Common myeloid progenitor, CD34-positive (primary cell): ENCODE measurements around the gene TYW1B.
"Not testable (repeated sequence)": the region's sequence is repeated elsewhere in the genome, so short reads cannot be mapped to it uniquely, and the experiment has no call there.

Experiments
- CTCF ChIA-PET: fragments of 350-600 bp; sonication (Branson Sonifier 250); formaldehyde crosslinking; loops from one replicate; lab custom pipeline; 2021; ENCODE audit warnings: antibody characterized with exemption; lab: Charles Lee
- POLR2A ChIA-PET: fragments of 350-600 bp; sonication (Branson Sonifier 250); formaldehyde crosslinking; loops from one replicate; lab custom pipeline; 2021; ENCODE audit warnings: antibody characterized with exemption; lab: Charles Lee
- DNase-seq, 3 donors: peaks; one replicate each; pipeline versions ENCODE4 v3.0.0 to v3.0.0-alpha.2; 2013
- H3K27ac ChIP-seq, 2 experiments: 1 replicate in 1 of 2; 2 replicates in 1 of 2; pipeline ENCODE4 v1.7.0; 2013; ENCODE audit warnings: inconsistent platforms in 2 of 2, low read length in 2 of 2, mild to moderate bottlenecking in 2 of 2, low read depth in 1 of 2, moderate library complexity in 1 of 2; ENCODE audit not compliant: severe bottlenecking in 2 of 2, insufficient read depth in 1 of 2, poor library complexity in 1 of 2
- H3K27me3 ChIP-seq, 5 experiments: replicated peaks in 2 of 5; 1 replicate in 3 of 5; 2 replicates in 2 of 5; pipeline versions ENCODE4 v1.6.1 to v1.7.0; 2013; ENCODE audit warnings: low read length in 4 of 5, mild to moderate bottlenecking in 2 of 5, moderate library complexity in 2 of 5, inconsistent platforms in 1 of 5; ENCODE audit not compliant: insufficient read depth in 5 of 5, control insufficient read depth in 4 of 5
- H3K36me3 ChIP-seq, 4 experiments: 1 replicate in 2 of 4; 2 replicates in 2 of 4; pipeline versions ENCODE4 v1.6.1 to v1.7.0; 2013; ENCODE audit warnings: low read length in 3 of 4, control low read depth in 1 of 4, mild to moderate bottlenecking in 1 of 4; ENCODE audit not compliant: control insufficient read depth in 4 of 4, insufficient read depth in 4 of 4
- H3K4me1 ChIP-seq, 4 experiments: 1 replicate in 3 of 4; 2 replicates in 1 of 4; pipeline versions ENCODE4 v1.6.1 to v1.7.1; 2013; ENCODE audit warnings: low read length in 3 of 4, mild to moderate bottlenecking in 3 of 4, control low read depth in 1 of 4, inconsistent platforms in 1 of 4, moderate library complexity in 1 of 4; ENCODE audit not compliant: control insufficient read depth in 4 of 4, insufficient read depth in 4 of 4; ENCODE audit errors: control extremely low read depth in 1 of 4
- H3K4me3 ChIP-seq, 7 experiments: 1 replicate in 4 of 7; 2 replicates in 3 of 7; pipeline versions ENCODE4 v1.5.1 to v1.7.0; 2013; ENCODE audit warnings: mild to moderate bottlenecking in 7 of 7, low read length in 6 of 7, moderate library complexity in 6 of 7, inconsistent platforms in 2 of 7, low read depth in 2 of 7, control low read depth in 1 of 7; ENCODE audit not compliant: insufficient read depth in 4 of 7, control insufficient read depth in 1 of 7; ENCODE audit errors: extremely low read depth in 1 of 7
- H3K9me3 ChIP-seq, 5 experiments: 1 replicate in 4 of 5; 2 replicates in 1 of 5; pipeline versions ENCODE4 v1.6.1 to v1.7.1; 2013; ENCODE audit warnings: low read length in 4 of 5, mild to moderate bottlenecking in 2 of 5, inconsistent platforms in 1 of 5, low read depth in 1 of 5, moderate library complexity in 1 of 5; ENCODE audit not compliant: control insufficient read depth in 4 of 5, insufficient read depth in 2 of 5; ENCODE audit errors: control extremely low read depth in 1 of 5
- WGBS: methylation state at CpG from one replicate; pipeline ENCODE4 v1.1.5; 2013; ENCODE audit not compliant: insufficient coverage; 5-methylcytosine and 5-hydroxymethylcytosine counted together

The TYW1B gene

GRCh38 chr7:72544531-72544930 is 283.5 kb downstream of the TYW1B start:
- POLR2A ChIA-PET, CTCF ChIA-PET, H3K4me1 ChIP-seq, H3K36me3 ChIP-seq, H3K27me3 ChIP-seq, H3K9me3 ChIP-seq, H3K27ac ChIP-seq, DNase-seq, H3K4me3 ChIP-seq: not testable (repeated sequence)
- WGBS: no CpG with 5 or more reads among the region's 2 CpGs

- CTCF ChIA-PET: no interaction called here
- POLR2A ChIA-PET: no interaction called here
- Histone ChIP-seq H3K27ac (no peak overlapping the region), H3K27me3 (no peaks in the 10 kb centered on the region), H3K4me3 (no peak overlapping the region), H3K4me1 (no peaks in the 10 kb centered on the region), H3K9me3 (no peaks in the 10 kb centered on the region), H3K36me3 (no peaks in the 10 kb centered on the region)
- no peak for DNase-seq
- no CpG with 5 or more reads among the region's 2 CpGs for WGBS
Measured at GRCh38 chr7:72540923-72541322, 287.1 kb downstream of the TYW1B start.

DNA sequence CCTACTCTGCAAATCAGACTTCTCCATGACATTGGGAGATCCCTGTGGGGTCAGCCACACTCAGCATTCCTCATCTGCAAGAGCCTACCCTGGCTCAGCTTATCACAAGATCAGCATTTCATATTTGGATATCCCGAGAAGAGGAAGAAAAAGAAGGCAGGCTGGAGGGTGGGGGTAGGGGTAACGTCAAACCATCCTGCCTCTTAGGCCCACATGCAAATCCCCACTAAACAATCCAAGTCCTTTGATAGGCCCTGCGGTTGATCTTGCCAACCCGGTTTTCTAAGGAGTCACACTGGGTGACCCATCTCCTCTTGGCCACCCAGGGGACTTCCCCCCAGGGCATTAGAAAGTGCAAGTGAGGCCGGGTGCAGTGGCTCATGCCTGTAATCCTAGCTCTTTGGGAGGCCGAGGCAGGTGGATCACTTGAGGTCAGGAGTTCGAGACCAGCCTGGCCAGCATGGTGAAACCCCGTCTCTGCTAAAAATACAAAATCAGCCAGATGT is 287.8 kb downstream of the TYW1B start:
- Histone ChIP-seq H3K9me3 (no peaks in the 10 kb centered on the region), H3K36me3 (no peaks in the 10 kb centered on the region), H3K27me3 (no peaks in the 10 kb centered on the region), H3K4me1 (no peaks in the 10 kb centered on the region), H3K27ac (no peak overlapping the region), H3K4me3 (no peak overlapping the region)
- ChIA-PET CTCF (no interaction called here), POLR2A (no interaction called here)
- DNase-seq: no peak
- WGBS: 96% methylated on average over 4 of the region's 8 CpGs

DNA sequence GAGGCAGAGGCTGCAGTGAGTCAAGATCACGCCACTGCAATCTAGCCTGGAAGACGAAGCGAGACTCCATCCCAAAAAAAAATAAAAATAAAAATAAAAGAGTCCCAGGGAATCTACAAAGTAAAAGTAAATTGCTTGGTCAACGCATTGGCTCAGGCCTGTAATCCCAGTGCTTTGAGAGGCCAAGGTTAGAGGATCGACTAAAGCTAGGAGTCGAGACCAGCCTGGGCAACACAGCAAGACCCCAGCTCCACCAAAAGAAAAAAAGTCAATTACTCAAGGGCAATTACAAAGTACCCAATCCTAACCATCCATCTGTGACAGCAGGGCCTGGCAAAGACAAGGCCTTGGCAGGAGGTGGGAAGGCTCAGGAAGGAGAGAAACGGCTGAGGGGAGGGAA is 288.3 kb downstream of the TYW1B start:
- no peak overlapping the region for H3K27ac ChIP-seq
- WGBS: 93% methylated on average over 3 of the region's 7 CpGs
- POLR2A ChIA-PET: no interaction called here
- H3K27me3 ChIP-seq: no peaks in the 10 kb centered on the region
- H3K4me3 ChIP-seq: no peak overlapping the region
- H3K9me3 ChIP-seq: no peaks in the 10 kb centered on the region
- CTCF ChIA-PET: no interaction called here
- no peak for DNase-seq
- H3K36me3 ChIP-seq: no peaks in the 10 kb centered on the region
- no peaks in the 10 kb centered on the region for H3K4me1 ChIP-seq

DNA sequence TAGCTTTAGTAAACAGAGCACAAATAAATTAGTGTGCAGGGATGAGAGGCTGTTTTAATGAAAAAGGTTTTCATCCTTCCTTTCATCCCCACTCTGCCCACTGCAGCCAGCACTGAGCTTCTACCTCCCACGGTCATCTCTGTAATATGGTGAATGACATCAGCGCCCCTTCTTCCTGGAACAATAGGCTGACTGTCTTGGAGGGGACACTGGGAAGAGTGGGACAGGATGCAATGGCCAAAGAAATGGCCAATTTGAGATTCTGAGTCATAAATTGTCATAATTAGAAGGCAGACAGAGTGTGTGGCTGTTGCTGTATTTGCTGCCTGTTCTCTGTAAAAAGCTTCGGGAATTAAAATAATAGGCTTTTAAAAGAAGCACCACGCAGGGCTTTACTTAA is 289.1 kb downstream of the TYW1B start:
- 100% methylated on average over 3 of the region's 4 CpGs for WGBS
- no peak for DNase-seq
- no peak overlapping the region for H3K4me3 ChIP-seq
- H3K9me3 ChIP-seq: no peaks in the 10 kb centered on the region
- no peak overlapping the region for H3K27ac ChIP-seq
- ChIA-PET POLR2A (no interaction called here), CTCF (no interaction called here)
- H3K36me3 ChIP-seq: no peaks in the 10 kb centered on the region
- H3K27me3 ChIP-seq: no peaks in the 10 kb centered on the region
- H3K4me1 ChIP-seq: no peaks in the 10 kb centered on the region

DNA sequence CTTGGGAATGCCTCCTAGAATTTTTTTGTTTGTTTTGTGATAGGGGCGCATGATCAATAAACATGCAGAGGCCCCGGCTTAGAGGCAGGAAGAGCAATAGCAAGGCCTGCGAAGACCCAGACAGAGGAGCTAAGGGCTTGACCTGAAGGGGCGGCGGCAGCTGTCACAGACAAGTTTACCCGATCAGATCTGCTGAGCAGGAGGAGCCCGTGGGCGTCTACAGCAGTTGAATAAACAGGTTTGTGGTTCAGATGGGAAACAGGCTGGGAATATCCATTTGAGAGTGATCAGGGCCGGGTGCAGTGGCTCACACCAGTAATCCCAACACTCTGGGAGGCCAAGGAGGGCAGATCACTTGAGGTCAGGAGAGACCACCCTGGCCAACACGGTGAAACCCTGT is 289.9 kb downstream of the TYW1B start:
- Histone ChIP-seq H3K27me3 (no peaks in the 10 kb centered on the region), H3K4me3 (no peak overlapping the region), H3K27ac (no peak overlapping the region), H3K36me3 (no peaks in the 10 kb centered on the region), H3K9me3 (no peaks in the 10 kb centered on the region), H3K4me1 (no peaks in the 10 kb centered on the region)
- 93% methylated on average over 8 of the region's 10 CpGs for WGBS
- ChIA-PET CTCF (no interaction called here), POLR2A (no interaction called here)
- no peak for DNase-seq

DNA sequence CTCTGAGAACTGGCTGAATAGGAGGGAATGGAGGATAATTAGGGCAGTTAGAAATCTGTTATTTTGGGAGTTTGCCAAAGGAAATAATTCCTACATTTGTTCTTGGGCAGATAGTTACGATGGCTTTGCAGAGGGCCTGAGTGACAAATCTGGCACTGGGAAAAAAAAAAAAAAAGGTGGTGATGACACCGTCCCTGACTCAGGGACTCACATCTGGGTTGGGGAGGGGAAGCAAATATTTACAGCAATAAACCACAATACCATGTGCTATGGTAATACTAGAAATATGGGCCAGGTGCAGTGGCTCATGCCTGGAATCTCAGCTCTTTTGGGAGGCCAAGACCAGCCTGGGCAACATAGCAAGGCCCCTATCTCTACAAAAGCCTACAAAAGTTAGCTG is 292.0 kb downstream of the TYW1B start:
- DNase-seq, H3K27me3 ChIP-seq, POLR2A ChIA-PET, H3K27ac ChIP-seq, H3K4me1 ChIP-seq, H3K4me3 ChIP-seq, CTCF ChIA-PET, H3K9me3 ChIP-seq, H3K36me3 ChIP-seq: not testable (repeated sequence)
- WGBS: no CpG with 5 or more reads among the region's 2 CpGs
